ENCODE measurements around the gene IFT43.
"Not testable (repeated sequence)": the region's sequence is repeated elsewhere in the genome, so short reads cannot be mapped to it uniquely, and the experiment has no call there.

Gene IFT43

DNA sequence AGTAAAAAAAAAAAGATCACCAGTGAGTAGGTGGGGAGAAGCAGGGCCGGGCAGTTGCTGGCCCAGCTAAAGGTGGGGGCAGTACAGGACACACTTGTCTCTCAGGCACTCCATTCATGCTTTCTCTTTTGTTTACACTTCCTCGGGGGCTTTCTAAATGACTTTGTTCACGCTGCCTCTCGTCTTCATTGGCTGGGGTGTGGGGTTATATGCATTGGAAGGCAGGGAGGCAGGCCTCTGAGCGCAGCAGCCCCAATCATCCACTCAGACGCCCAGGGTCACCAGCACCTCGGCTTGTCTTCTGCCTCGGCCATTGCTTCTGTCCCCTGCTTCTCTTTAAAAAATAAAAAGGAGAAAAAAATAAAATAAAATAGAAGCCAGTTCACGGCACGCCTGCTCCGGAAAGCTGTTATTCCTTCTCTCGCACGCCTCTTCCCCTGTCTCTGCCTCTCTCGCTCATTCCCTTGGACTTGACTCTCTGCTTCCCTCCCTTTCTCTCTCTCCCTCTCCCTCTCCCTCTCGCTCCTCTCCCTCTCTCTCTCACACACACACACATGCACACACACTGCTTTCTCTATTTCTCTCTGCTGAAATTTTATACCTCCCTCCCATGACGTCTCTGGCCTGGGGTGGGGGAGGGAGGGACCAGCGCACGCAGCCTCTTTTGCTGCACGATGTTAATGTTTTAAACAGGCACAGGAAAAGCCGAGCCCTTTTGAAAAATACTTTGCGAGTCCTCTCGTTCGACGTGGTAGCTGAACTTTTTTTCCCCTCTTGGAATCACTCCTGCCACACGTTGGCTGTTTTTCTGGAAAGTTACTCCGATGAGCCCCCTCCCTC lies 3.9 kb upstream of the IFT43 start, which contains the start of gene TGFB3:
Gene TGFB3, minus strand, starts transcription at position 570 of the 840 bp plus-strand sequence. CDS start 1,102 bp downstream, outside the sequence.
- DNase-seq, result peak; percentile 61

DNA sequence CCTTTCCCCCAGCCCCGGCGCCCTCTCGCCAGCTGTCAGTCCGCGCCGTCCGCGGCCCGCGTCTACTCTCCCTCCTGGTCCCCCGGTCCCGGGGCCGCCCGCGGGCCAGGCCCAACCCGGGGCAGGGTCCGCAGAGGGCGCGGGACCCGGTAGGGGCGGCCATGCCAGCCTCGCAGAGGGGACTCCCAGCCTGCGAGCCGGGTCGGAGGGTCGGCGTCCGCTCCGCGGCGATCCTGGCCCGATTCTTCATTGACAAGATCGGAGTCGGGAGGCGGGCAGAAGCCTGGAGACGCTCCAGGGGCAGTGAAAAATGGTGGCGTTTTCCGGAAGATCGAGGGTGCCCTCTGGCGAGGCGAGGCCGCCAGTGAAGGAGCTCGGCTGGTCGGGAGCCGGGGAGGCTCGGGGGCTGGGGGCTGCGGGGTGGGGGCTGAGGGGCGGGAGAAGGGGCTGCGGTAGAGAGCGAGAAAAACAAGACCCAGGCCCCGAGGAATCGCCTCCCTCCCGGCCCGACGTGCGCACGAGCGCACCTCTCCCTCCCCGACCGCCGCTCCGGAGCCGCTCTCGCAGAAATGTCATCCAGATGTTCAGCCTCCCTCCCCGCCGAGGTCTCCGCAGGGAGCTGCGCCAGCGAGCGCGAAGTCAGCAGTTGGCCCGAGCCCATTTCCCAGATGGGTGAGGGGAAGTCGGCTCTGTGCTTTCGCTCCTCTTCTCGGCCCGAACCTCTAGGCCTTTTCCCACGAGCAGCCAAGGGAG lies 3.1 kb upstream of the IFT43 start:
- DNase-seq, result peak; percentile 82

DNA sequence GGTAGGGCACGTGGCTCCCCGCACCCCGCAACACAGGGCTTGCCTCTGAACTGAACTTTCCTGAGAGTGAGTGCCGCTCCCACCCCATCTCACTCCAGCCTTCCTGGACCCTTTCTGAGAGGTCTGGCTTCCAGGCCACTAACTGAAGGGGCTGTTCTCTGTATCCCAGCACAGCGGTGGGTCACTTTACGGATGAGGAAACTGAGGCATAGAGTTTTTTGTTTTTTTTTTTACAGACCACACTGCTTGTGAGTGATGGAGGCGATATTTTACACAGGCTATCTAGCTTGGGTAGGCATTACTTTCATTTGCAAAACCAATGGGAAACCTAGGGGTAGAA lies 2.6 kb upstream of the IFT43 start:
- DNase-seq, result no peak

GRCh38 chr14:75984674-75985073 lies 889 bp upstream of the IFT43 start:
- DNase-seq, result no peak

DNA sequence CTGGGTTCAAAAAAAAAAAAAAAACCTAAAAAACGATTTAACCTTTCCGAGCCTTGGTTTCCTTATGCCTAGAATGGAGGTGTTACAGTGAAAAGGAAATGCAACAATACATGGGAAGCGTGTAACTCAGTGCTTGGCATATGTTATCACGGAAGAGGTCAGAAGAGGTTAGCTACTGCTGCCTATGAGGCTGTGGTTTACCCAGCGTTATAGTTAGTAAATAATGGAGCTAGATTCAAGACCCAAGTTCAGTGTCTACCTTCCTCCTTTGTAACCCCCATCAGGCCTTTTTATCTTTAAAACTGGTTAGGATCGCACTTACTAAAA lies 839 bp downstream of the IFT43 start:
- no peak for DNase-seq

DNA sequence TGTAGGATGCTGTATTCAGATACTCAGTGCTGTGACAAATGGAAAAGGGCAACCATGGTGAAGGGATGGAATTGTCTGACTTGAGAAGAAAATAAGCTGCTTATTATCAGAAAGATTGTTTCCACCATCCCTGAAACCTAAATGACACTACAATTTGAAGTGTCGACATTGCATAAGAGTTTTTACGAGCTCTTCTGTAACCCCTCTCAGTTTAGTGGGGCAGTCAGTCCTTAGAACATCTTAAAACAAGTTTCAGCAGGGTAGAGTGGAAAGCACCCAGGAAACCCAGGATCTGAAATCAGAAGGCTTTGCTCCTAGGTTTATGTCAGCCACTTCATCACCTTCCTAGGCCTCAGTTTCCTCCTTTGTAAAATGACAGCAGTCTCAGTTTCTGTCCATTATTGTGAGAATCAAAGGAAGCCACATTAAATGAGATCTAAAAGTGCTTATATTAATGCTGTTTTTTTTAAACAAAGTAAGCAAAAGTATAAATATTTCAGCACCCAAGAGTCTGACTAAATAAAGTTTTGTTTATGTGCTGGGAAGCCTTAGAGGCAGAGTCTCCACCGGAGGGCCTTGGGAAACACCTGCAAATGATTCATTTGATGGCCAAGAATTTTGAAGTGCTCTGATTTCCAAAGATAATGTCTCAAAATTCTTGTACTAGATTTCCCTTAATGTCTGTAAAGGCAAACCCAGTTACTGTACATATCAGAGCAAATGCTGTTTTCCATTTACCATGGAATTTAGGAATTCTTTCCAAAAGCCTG lies 1.8 kb downstream of the IFT43 start:
- no peak for DNase-seq

- DNase-seq, result no peak
These were observed 3.6 kb downstream of the IFT43 start for GRCh38 chr14:75989134-75989533.

DNA sequence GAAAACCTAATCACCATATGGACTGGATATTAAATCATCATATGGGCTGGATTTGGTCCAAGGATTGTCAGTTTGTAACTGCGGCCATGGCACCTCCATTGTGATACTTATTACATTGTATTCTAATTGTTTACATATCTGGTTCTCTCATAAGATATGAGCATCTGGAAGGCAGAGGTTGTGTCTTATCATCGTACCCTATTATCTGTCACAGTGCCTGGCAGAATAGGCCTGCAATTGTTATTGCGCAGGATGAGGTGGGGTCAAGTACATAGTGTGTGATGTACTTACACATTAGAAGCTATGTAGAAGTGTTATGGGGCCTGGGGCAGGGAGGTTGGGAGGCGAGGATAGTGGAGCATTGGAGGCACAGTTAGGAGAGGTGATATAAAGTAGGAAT lies 4.7 kb downstream of the IFT43 start:
- DNase-seq, result no peak

- DNase-seq, result no peak
These were observed 6.2 kb downstream of the IFT43 start for GRCh38 chr14:75991753-75992152.

GRCh38 chr14:75993567-75994041 lies 8.0 kb downstream of the IFT43 start:
- no peak for DNase-seq

GRCh38 chr14:75995372-75996041 lies 9.9 kb downstream of the IFT43 start:
- no peak for DNase-seq

DNA sequence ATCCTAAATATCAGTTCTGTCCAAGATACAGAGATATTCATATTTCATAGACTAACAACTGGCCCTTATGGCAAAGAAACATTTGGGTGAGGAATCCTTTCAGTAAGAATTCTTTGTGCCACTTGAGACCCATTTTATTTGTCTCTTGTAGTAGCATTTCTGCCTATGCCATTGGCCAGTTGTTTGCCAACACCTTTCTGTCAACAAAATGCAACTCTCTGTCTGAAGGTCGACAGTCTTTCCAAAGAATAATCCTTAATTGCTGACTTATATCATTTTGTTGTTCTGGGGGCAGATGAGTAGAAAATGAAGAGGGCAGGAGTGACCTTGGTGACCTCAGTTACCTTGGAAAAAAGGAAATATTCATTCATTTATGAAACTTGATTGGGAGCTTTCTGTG lies 10.9 kb downstream of the IFT43 start:
- no peak for DNase-seq

GRCh38 chr14:75999511-76000190 lies 14.1 kb downstream of the IFT43 start:
- no peak for DNase-seq

DNA sequence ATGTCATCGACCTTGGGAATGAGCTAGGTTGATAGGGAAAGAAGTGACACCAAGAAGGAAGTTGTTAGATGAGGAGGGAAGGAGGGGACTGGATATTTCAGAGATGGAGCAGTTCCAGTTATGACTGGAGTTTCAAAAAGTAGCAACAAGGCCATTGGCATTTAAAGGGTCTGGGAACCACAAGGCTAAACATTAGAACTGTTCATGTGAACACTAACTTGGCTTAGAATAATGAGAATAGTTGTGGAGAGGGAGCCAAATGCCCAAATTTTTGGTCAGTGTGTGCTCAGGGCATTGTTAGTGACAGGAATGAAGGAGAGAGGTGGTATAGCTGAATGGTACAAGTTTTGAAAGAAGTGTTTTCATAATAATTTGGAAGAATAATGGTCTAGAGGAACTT lies 16.8 kb downstream of the IFT43 start:
- no peak for DNase-seq

DNA sequence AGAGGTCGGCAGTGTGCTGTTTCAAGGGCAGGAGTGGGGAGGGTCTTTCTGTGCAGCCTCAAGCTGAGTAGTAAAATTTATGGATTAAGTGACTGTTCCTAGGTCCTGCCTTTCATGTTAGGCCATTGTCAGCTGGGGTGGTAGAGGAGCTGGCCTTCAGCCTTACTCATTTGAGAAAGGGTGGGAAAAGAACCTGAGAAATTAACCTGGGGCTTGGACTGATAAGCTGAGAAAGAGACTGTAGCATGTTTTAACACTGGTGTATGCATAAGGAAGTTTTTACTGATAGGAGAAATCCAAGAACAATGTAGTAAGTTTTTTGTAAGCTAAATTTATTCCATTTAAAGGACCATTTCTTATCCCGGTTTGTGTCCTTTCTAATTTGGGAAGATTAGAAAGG lies 20.7 kb downstream of the IFT43 start:
- no peak for DNase-seq

DNA sequence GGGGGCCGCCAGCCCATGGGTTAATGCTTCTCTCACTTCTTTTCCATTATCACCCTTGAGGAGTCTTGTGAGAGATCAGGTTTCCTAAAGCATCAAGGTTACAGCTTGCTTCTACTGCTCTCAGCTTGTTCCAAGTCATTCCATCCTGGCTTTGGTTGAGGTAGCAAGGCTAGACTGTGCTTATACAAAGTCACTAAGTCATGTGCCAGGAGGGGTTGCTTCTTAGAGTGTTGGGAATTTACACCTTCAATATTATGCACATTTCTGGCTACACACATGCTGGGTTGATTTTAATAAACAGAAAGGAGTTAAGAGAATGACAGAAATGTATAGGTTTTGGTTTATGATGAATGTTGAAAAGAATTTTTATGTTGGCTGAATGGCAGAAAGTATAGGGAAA lies 21.8 kb downstream of the IFT43 start:
- no peak for DNase-seq

GRCh38 chr14:76007852-76008251 lies 22.3 kb downstream of the IFT43 start:
- no peak for DNase-seq

DNA sequence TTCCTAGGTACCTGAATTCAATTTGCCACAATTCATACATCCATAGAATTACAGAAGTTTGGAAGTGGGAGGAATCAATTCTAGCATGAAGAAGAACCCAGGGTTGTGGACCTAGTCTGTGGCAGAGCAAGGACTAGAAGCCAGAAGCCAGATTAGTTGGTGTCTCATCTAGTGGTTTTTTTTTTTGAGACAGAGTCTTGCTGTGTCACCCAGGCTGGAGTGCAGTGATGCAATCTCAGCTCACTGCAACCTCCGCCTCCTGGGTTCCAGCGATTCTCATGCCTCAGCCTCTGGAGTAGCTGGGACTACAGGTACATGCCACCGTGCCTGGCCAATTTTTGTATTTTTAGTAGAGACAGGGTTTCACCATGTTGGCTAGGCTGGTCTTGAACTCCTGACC lies 24.1 kb downstream of the IFT43 start:
- DNase-seq, result not testable (repeated sequence)

DNA sequence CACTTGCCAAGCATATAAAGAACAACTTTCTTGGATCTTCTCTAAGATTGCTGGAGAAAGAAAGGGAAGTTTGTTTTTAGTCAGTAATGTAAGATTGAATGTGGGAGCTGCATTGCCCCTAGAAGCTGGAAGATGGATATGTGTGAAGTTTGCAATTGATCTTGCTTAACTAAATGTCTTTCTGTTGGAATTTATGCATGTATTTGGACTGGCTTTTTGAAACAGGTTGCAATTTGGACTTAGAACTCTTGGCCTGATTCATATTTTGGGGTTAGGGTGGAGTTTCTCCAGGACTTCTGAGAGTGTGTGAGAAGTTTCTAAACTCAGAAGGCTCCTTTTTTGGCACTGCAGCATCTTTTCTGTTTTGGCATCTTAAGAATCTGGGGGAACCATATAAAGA lies 26.4 kb downstream of the IFT43 start:
- DNase-seq, result no peak

DNA sequence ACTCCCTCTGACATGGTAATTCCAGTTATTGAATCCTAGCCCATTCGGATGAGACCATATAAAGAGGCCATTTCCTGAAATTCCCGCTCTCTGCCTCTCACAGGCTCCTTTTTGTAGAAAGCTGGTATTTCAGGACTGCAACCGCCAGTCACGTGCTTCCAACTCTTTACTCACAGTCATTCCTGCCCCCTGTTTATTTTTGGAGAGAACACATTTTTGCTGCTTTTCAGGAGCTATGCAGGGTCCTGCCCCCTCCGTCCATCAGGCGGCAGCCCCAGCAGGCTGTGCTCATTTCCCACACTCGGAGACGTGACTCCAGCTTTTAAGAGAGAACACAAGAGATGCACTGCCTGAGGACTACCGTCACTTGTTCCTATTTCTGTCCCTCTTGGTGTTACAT lies 26.8 kb downstream of the IFT43 start:
- no peak for DNase-seq

- DNase-seq, result no peak
These were observed 29.6 kb downstream of the IFT43 start for GRCh38 chr14:76015191-76015590.

DNA sequence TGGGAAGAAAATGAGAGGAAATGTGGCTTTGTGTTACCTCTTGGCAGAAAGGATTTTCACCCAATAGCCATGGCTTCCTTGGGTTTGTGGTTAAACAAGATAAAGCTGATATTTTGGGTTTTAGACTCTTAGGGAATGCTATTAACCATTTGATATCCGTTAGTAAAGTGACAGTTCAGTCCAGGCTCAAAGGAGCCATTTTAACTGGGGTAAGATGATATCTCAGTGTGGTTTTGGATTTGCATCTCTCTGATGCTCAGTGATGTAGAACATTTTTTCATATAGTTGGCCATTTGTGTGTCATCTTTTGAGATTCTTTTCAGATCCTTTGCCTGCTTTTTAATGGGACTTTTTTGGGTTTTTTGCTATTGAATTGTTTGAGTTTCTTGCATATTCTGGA lies 30.1 kb downstream of the IFT43 start:
- DNase-seq, result no peak
